ENCODE data around the gene LAP3.

DNA sequence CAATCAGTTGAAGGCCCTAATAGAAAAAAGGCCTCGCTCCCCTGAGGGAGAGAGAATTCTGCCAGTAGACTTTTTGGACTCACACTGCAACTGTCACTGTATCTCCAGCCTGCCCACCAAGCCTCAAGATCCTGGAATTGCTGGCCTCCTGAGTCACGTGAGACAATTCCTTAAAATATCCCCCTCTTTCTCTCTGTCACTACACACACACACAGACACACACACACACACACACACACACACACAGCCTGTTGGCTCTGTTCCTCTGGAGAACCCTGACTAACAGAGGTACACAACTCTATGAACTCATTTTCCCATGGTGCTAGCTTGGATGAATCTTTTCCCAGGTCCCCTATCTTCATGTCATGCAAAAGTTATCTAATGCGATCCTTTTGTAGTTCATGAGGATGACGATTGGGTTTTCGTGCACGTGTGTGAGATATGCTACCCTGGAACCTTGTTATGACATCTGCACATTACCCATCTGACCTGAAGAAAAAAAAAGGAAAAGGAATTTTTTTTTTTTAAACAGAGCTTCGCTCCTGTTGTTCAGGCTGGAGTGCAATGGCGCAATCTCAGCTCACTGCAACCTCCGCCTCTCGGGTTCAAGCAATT is 48.3 kb upstream of the LAP3 start:
- TF ChIP-seq, protein P1, sequence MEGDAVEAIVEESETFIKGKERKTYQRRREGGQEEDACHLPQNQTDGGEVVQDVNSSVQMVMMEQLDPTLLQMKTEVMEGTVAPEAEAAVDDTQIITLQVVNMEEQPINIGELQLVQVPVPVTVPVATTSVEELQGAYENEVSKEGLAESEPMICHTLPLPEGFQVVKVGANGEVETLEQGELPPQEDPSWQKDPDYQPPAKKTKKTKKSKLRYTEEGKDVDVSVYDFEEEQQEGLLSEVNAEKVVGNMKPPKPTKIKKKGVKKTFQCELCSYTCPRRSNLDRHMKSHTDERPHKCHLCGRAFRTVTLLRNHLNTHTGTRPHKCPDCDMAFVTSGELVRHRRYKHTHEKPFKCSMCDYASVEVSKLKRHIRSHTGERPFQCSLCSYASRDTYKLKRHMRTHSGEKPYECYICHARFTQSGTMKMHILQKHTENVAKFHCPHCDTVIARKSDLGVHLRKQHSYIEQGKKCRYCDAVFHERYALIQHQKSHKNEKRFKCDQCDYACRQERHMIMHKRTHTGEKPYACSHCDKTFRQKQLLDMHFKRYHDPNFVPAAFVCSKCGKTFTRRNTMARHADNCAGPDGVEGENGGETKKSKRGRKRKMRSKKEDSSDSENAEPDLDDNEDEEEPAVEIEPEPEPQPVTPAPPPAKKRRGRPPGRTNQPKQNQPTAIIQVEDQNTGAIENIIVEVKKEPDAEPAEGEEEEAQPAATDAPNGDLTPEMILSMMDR (IDR thresholded peaks at IDR 0.05) = no peak
- no peak for TF ChIP-seq POLR2A (IDR thresholded peaks at IDR 0.05)
- no peak for TF ChIP-seq POLR2AphosphoS5 (IDR thresholded peaks at IDR 0.05; ENCODE audit: insufficient read depth in 1 of 2, low read depth in 1 of 2)

All from vagina (tissue), 2 donors.